Measurements from ENCODE around the gene AUTS2. TPM values are rescaled to one million over a fixed set of nuclear protein-coding genes. Genes with fewer than 3 reads are reported as not detected.
A peak's percentile ranks its signal among the peaks of the same experiment; 100 is the strongest.

AUTS2 gene
- total RNA-seq, 1 donor from 2014 or later: 2.1 TPM

DNA sequence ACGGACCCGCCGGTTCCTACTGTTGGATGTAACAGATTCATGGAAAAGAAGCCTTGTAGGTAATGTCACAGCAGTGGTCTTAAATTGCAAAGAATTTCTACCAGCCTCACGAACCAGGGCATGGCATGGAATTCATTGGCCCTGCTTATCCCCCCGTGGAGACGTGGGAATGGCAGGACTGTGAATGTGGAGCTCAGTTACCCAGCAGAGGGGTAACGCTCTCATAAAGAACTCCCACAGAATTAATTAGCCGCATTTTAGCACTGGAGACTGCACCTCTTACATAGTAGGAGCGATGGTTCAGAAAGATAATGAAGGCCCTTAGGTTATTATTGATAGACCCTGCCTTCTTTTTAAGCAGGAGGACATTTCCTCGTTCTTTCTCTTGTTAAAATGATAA lies 715.4 kb downstream of the AUTS2 start:
- Mint-ChIP-seq H3K27me3 (no peaks in the 10 kb centered on the region), H3K27ac (no peak overlapping the region), H3K4me3 (no peak overlapping the region), H3K9me3 (peaks cover 6% of the 10 kb centered on the region), H3K4me1 (peaks cover 18% of the 10 kb centered on the region), H3K36me3 (ENCODE audit: low read depth) (no peaks in the 10 kb centered on the region)
- intact Hi-C loops (cut with micrococcal nuclease): loop anchor here (10.0 kb wide), 1 partner anchor 331 kb away; no protein-coding TSS in a partner anchor
- no peak for DNase-seq

GRCh38 chr7:70314221-70314620 lies 715.9 kb downstream of the AUTS2 start:
- Mint-ChIP-seq H3K27ac (no peak overlapping the region), H3K4me1 (peaks cover 18% of the 10 kb centered on the region), H3K9me3 (peaks cover 6% of the 10 kb centered on the region), H3K4me3 (no peak overlapping the region), H3K36me3 (ENCODE audit: low read depth) (no peaks in the 10 kb centered on the region), H3K27me3 (no peaks in the 10 kb centered on the region)
- no peak for DNase-seq
- intact Hi-C loops (cut with micrococcal nuclease): loop anchor here (10.0 kb wide), 1 partner anchor 331 kb away; no protein-coding TSS in a partner anchor

GRCh38 chr7:70316745-70317144 lies 718.5 kb downstream of the AUTS2 start:
- no peaks in the 10 kb centered on the region for H3K27me3 Mint-ChIP-seq
- intact Hi-C loops (cut with micrococcal nuclease): loop anchor here (1.0 to 10.0 kb wide), 2 partner anchors 19 to 328 kb away; no protein-coding TSS in a partner anchor
- no peaks in the 10 kb centered on the region for H3K36me3 Mint-ChIP-seq (ENCODE audit: low read depth)
- peak overlapping the region; percentile 31 for H3K4me3 Mint-ChIP-seq
- H3K9me3 Mint-ChIP-seq: peaks cover 9% of the 10 kb centered on the region
- peak; percentile 79 for DNase-seq
- peaks cover 18% of the 10 kb centered on the region for H3K4me1 Mint-ChIP-seq
- H3K27ac Mint-ChIP-seq: peak overlapping the region; percentile 40

- intact Hi-C loops (cut with micrococcal nuclease): loop anchor here (10.0 kb wide), 1 partner anchor 327 kb away; no protein-coding TSS in a partner anchor
- Mint-ChIP-seq H3K4me1 (peaks cover 18% of the 10 kb centered on the region), H3K4me3 (no peak overlapping the region), H3K27me3 (no peaks in the 10 kb centered on the region), H3K36me3 (ENCODE audit: low read depth) (no peaks in the 10 kb centered on the region), H3K27ac (no peak overlapping the region), H3K9me3 (peaks cover 9% of the 10 kb centered on the region)
- no peak for DNase-seq
Measured at GRCh38 chr7:70317356-70317755, 719.1 kb downstream of the AUTS2 start.

DNA sequence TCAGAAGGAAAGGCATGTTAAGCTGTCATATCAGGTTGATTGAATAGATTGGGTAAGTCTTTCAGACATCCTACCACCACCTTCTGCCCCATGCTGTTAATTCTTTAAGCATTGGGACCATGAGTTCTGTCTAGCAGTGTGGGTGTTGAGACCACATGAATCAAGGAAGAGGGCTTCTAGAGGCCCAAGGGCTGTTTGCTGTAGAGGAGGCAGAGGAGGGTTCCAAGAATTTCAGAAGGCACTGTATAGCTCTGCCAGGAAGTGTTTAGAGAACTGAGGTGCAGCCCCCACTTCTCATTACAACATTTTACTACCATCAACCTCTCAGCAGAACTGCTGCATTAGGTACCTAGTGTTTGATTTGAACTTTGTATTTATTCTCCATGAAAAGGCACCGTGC lies 720.2 kb downstream of the AUTS2 start:
- Mint-ChIP-seq H3K36me3 (ENCODE audit: low read depth) (no peaks in the 10 kb centered on the region), H3K27ac (no peak overlapping the region), H3K27me3 (no peaks in the 10 kb centered on the region), H3K4me1 (peaks cover 18% of the 10 kb centered on the region), H3K4me3 (no peak overlapping the region), H3K9me3 (peaks cover 9% of the 10 kb centered on the region)
- intact Hi-C loops (cut with micrococcal nuclease): loop anchor here (10.0 kb wide), 1 partner anchor 326 kb away; no protein-coding TSS in a partner anchor
- no peak for DNase-seq

DNA sequence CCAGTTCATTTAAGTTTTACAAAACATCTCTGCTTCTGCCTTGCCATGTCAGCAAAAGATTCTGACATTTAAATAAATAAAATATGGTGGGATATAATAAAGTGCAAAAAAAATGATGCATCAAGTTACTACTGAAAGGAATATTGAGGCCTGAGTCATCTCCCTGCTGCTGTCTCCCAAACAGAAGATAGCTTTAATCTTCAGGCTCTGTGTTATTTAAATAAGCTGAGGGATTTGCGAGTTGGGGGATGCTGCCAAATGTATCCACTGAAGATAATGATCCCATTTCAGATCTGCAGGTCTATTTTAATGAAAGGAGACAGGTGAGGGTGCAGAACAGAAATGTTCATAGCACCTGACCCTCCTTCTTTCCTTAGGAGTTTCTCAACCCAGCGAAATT lies 720.8 kb downstream of the AUTS2 start:
- Mint-ChIP-seq H3K36me3 (ENCODE audit: low read depth) (no peaks in the 10 kb centered on the region), H3K4me1 (peaks cover 18% of the 10 kb centered on the region), H3K27me3 (no peaks in the 10 kb centered on the region), H3K4me3 (no peak overlapping the region), H3K9me3 (peaks cover 9% of the 10 kb centered on the region), H3K27ac (no peak overlapping the region)
- DNase-seq: no peak
- intact Hi-C loops (cut with micrococcal nuclease): loop anchor here (10.0 kb wide), 1 partner anchor 326 kb away; no protein-coding TSS in a partner anchor

GRCh38 chr7:70321016-70321590 lies 722.8 kb downstream of the AUTS2 start:
- Mint-ChIP-seq H3K4me1 (peaks cover 18% of the 10 kb centered on the region), H3K9me3 (peaks cover 3% of the 10 kb centered on the region), H3K4me3 (no peak overlapping the region), H3K27ac (no peak overlapping the region), H3K36me3 (ENCODE audit: low read depth) (no peaks in the 10 kb centered on the region), H3K27me3 (no peaks in the 10 kb centered on the region)
- DNase-seq: no peak
- intact Hi-C loops (cut with micrococcal nuclease): no loop called here

DNA sequence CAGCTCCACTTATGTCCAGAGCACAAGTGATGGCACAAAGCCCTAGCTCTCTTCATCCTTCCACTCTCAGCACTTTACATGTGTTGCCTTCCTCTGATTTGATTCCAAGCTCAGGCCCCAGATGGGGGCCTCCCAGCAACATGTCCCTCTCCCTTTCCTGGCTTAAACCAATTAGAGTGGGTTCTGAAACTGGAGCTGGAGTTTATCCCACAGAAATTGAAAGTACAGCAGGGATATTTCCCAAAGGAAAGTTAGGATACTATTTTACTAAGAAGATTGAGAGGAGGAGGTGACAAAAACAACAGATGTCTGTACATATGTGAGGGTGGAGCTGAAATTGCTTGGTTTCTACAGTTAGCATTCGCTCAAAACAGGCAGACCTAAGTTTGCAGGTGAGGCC lies 724.6 kb downstream of the AUTS2 start:
- DNase-seq: no peak
- no peaks in the 10 kb centered on the region for H3K36me3 Mint-ChIP-seq (ENCODE audit: low read depth)
- H3K27me3 Mint-ChIP-seq: no peaks in the 10 kb centered on the region
- peaks cover 3% of the 10 kb centered on the region for H3K9me3 Mint-ChIP-seq
- peaks cover 7% of the 10 kb centered on the region for H3K4me1 Mint-ChIP-seq
- H3K4me3 Mint-ChIP-seq: no peak overlapping the region
- intact Hi-C loops (cut with micrococcal nuclease): no loop called here
- no peak overlapping the region for H3K27ac Mint-ChIP-seq

GRCh38 chr7:70325509-70326101 lies 727.3 kb downstream of the AUTS2 start:
- H3K36me3 Mint-ChIP-seq (ENCODE audit: low read depth): no peaks in the 10 kb centered on the region
- peaks cover 8% of the 10 kb centered on the region for H3K9me3 Mint-ChIP-seq
- no peak for DNase-seq
- H3K4me1 Mint-ChIP-seq: no peaks in the 10 kb centered on the region
- intact Hi-C loops (cut with micrococcal nuclease): no loop called here
- H3K27me3 Mint-ChIP-seq: no peaks in the 10 kb centered on the region
- H3K27ac Mint-ChIP-seq: no peak overlapping the region
- H3K4me3 Mint-ChIP-seq: no peak overlapping the region

- H3K27ac Mint-ChIP-seq: no peak overlapping the region
- no peak overlapping the region for H3K4me3 Mint-ChIP-seq
- no peaks in the 10 kb centered on the region for H3K36me3 Mint-ChIP-seq (ENCODE audit: low read depth)
- peaks cover 20% of the 10 kb centered on the region for H3K9me3 Mint-ChIP-seq
- no peak for DNase-seq
- intact Hi-C loops (cut with micrococcal nuclease): no loop called here
- H3K27me3 Mint-ChIP-seq: peaks cover 1% of the 10 kb centered on the region
- peaks cover 9% of the 10 kb centered on the region for H3K4me1 Mint-ChIP-seq
Measured at GRCh38 chr7:70334295-70334694, 736.0 kb downstream of the AUTS2 start.

- H3K27me3 Mint-ChIP-seq: peaks cover 1% of the 10 kb centered on the region
- peaks cover 20% of the 10 kb centered on the region for H3K9me3 Mint-ChIP-seq
- peak; percentile 60 for DNase-seq
- no peak overlapping the region for H3K27ac Mint-ChIP-seq
- no peaks in the 10 kb centered on the region for H3K36me3 Mint-ChIP-seq (ENCODE audit: low read depth)
- intact Hi-C loops (cut with micrococcal nuclease): loop anchor here (1.0 kb wide), 1 partner anchor 19 kb away; no protein-coding TSS in a partner anchor
- H3K4me1 Mint-ChIP-seq: peaks cover 9% of the 10 kb centered on the region
- H3K4me3 Mint-ChIP-seq: no peak overlapping the region
Measured at GRCh38 chr7:70334871-70335270, 736.6 kb downstream of the AUTS2 start.

DNA sequence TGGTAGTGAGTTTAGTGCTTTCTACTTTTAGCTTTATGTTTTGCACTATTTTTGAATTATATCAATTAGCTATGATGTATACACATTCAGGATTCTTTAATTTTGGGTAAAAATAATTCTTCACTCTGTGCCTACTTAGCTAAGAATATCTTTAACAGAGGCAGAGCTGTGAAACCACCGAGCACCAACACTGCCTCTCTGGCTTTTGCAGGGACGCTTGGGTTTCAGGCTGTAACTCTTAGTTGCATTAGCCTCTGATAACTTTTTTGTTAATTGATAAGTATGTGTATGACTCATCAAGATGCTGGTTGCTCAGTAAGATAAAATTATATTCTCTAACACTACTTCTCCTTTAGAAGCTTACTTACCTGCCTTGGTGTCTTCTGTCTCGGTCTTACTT lies 738.3 kb downstream of the AUTS2 start:
- no peak for DNase-seq
- Mint-ChIP-seq H3K4me3 (no peak overlapping the region), H3K27me3 (no peaks in the 10 kb centered on the region), H3K36me3 (ENCODE audit: low read depth) (no peaks in the 10 kb centered on the region), H3K9me3 (peaks cover 15% of the 10 kb centered on the region), H3K4me1 (peaks cover 9% of the 10 kb centered on the region), H3K27ac (no peak overlapping the region)
- intact Hi-C loops (cut with micrococcal nuclease): no loop called here

GRCh38 chr7:70338015-70338414 lies 739.7 kb downstream of the AUTS2 start:
- Mint-ChIP-seq H3K4me3 (no peak overlapping the region), H3K27me3 (no peaks in the 10 kb centered on the region), H3K36me3 (ENCODE audit: low read depth) (no peaks in the 10 kb centered on the region), H3K27ac (no peak overlapping the region), H3K4me1 (peaks cover 9% of the 10 kb centered on the region), H3K9me3 (peaks cover 1% of the 10 kb centered on the region)
- intact Hi-C loops (cut with micrococcal nuclease): no loop called here
- no peak for DNase-seq

DNA sequence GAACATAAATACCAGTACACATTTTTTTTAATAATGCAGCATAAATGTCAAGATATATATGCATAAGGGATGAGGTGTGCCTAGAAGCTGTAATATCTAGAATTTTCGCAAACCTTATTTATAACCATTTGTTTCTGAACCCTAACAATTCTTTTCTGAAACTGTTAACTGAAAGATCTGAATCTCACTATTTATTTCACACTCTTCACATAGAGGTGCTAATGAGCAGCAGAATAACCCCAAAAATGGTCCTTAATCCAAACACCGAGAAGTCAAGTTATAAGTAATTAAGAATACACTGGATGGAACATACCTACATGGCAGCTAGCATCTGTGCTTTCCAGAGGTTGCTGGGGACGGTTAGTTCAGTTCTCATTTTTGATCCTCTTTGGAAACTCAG lies 742.0 kb downstream of the AUTS2 start:
- Mint-ChIP-seq H3K27ac (no peak overlapping the region), H3K4me1 (peaks cover 3% of the 10 kb centered on the region), H3K4me3 (no peak overlapping the region), H3K36me3 (ENCODE audit: low read depth) (no peaks in the 10 kb centered on the region), H3K9me3 (no peaks in the 10 kb centered on the region), H3K27me3 (peaks cover 2% of the 10 kb centered on the region)
- intact Hi-C loops (cut with micrococcal nuclease): no loop called here
- DNase-seq: no peak

All from activated CD4-positive, alpha-beta T cell treated with anti-CD3 and anti-CD28 coated beads, Interleukin-2, amount 10 ng/mL, durations not matched to agents 24 days and 14 days (primary cell).